Caco-2 (cell line): ENCODE data around the gene TRIO. TPM values are rescaled to one million over a fixed set of nuclear protein-coding genes. Genes with fewer than 3 reads are reported as not detected.

Source experiments
- BruUV-seq: library from RNA; stranded (reverse); fragments of 400-500 nt; replicated peaks from 2 replicates; lab custom pipeline; 2021; lab: Mats Ljungman, UMichigan
- CTCF ChIA-PET: fragments of 300-600 bp; sonication (Branson Sonifier 250); formaldehyde crosslinking; loops from one replicate; lab custom pipeline; 2022; ENCODE audit warnings: antibody characterized with exemption; lab: Charles Lee
- POLR2A ChIA-PET: fragments of 300-600 bp; sonication (Branson Sonifier 250); formaldehyde crosslinking; loops from one replicate; lab custom pipeline; 2022; ENCODE audit warnings: antibody characterized with exemption; lab: Charles Lee
- DNase-seq, 2 experiments: peaks; one replicate each; pipeline versions ENCODE4 v3.0.0 to v3.0.0-alpha.2; 2020 to 2022
- H3K27me3 ChIP-seq: replicated peaks from 2 replicates; pipeline ENCODE4 v1.6.0; 2011; ENCODE audit warnings: low read length; ENCODE audit not compliant: control insufficient read depth, insufficient read depth
- H3K36me3 ChIP-seq: 2 replicates; pipeline ENCODE4 v1.5.1; 2011; ENCODE audit warnings: low read length; ENCODE audit not compliant: control insufficient read depth, insufficient read depth
- H3K4me1 ChIP-seq: fragments of 250-450 bp; sonication (Bioruptor Pico); 2 replicates; pipeline ENCODE4 v1.5.1; 2020; ENCODE audit warnings: mild to moderate bottlenecking
- H3K4me3 ChIP-seq: 2 replicates; pipeline ENCODE4 v1.5.1; 2011; ENCODE audit warnings: low read depth, mild to moderate bottlenecking, control low read depth, low read length
- H3K9me3 ChIP-seq: fragments of 250-450 bp; sonication (Bioruptor Pico); 2 replicates; pipeline ENCODE4 v1.5.1; 2020; ENCODE audit warnings: mild to moderate bottlenecking, moderate library complexity
- H3K27ac Mint-ChIP-seq: one replicate; pipeline ENCODE4 v1.8.0; 2022; ENCODE audit warnings: mixed read lengths; ENCODE audit not compliant: unreplicated experiment
- H3K27me3 Mint-ChIP-seq: one replicate; pipeline ENCODE4 v1.8.0; 2022; ENCODE audit warnings: mixed read lengths; ENCODE audit not compliant: insufficient read depth, unreplicated experiment
- H3K36me3 Mint-ChIP-seq: one replicate; pipeline ENCODE4 v1.8.0; 2022; ENCODE audit warnings: mild to moderate bottlenecking, mixed read lengths; ENCODE audit not compliant: insufficient read depth, unreplicated experiment
- H3K4me1 Mint-ChIP-seq: one replicate; pipeline ENCODE4 v1.8.0; 2022; ENCODE audit warnings: low read depth, mixed read lengths; ENCODE audit not compliant: unreplicated experiment
- H3K4me3 Mint-ChIP-seq: one replicate; pipeline ENCODE4 v1.8.0; 2022; ENCODE audit warnings: mild to moderate bottlenecking, moderate library complexity, mixed read lengths; ENCODE audit not compliant: unreplicated experiment
- H3K9me3 Mint-ChIP-seq: one replicate; pipeline ENCODE4 v1.8.0; 2022; ENCODE audit warnings: mixed read lengths; ENCODE audit not compliant: unreplicated experiment
- CTCF ChIP-seq, 2 experiments: fragments of 200-600 bp in 1 of 2; IDR thresholded peaks; 1 replicate in 1 of 2; 2 replicates in 1 of 2; pipeline versions ENCODE4 v1.5.1 to v1.8.0; 2011 to 2022; ENCODE audit warnings: antibody characterized with exemption in 1 of 2, control low read depth in 1 of 2, inconsistent platforms in 1 of 2, low read depth in 1 of 2, low read length in 1 of 2, mild to moderate bottlenecking in 1 of 2, moderate library complexity in 1 of 2; ENCODE audit not compliant: insufficient read depth in 1 of 2, severe bottlenecking in 1 of 2, unreplicated experiment in 1 of 2
- intact Hi-C: fragments of 100-400 bp; cut with micrococcal nuclease; formaldehyde crosslinking; loops from one replicate; pipeline ENCODE4 v1.10.0; 2022; ENCODE audit not compliant: unreplicated experiment
- total RNA-seq: library from RNA; stranded (reverse); gene quantifications from 2 replicates; pipeline ENCODE4 v1.2.3, GENCODE V29; 2022

The TRIO gene
- total RNA-seq, 1 experiment from 2014 or later = 92.0 TPM

- DNase-seq = no peak
- ChIA-PET CTCF (no interaction called here), POLR2A (no interaction called here)
- H3K4me1 ChIP-seq = peaks cover 7% of the 10 kb centered on the region; the same call in 1 of the 2 replicates
- no peaks in the 10 kb centered on the region for H3K9me3 Mint-ChIP-seq
- H3K4me3 Mint-ChIP-seq = no peak overlapping the region
- no peak overlapping the region for H3K4me3 ChIP-seq
- BruUV-seq = no TSS peak
- intact Hi-C loops = no loop called here
- peaks cover 19% of the 10 kb centered on the region for H3K4me1 Mint-ChIP-seq
- H3K27me3 Mint-ChIP-seq = no peaks in the 10 kb centered on the region
- H3K27ac Mint-ChIP-seq = no peak overlapping the region
- no peaks in the 10 kb centered on the region for H3K9me3 ChIP-seq
- H3K36me3 ChIP-seq = no peaks in the 10 kb centered on the region
- H3K36me3 Mint-ChIP-seq = no peaks in the 10 kb centered on the region
- TF ChIP-seq CTCF (IDR thresholded peaks at IDR 0.05; ENCODE audit: insufficient read depth in 1 of 2, low read depth in 1 of 2, low read length in 1 of 2, severe bottlenecking in 1 of 2, unreplicated experiment in 1 of 2) = no peak
- no peaks in the 10 kb centered on the region for H3K27me3 ChIP-seq
Observed at GRCh38 chr5:14244721-14245120, 101.6 kb downstream of the TRIO start.

- H3K9me3 Mint-ChIP-seq = no peaks in the 10 kb centered on the region
- ChIA-PET CTCF (no interaction called here), POLR2A (no interaction called here)
Observed at GRCh38 chr5:14245132-14245925, 102.2 kb downstream of the TRIO start.

More at GRCh38 chr5:14245132-14245925, 102.2 kb downstream of the TRIO start:
- H3K27me3 ChIP-seq = no peaks in the 10 kb centered on the region
- Mint-ChIP-seq H3K27ac (no peak overlapping the region), H3K27me3 (no peaks in the 10 kb centered on the region), H3K4me1 (peaks cover 19% of the 10 kb centered on the region), H3K4me3 (no peak overlapping the region), H3K36me3 (no peaks in the 10 kb centered on the region)
- H3K4me1 ChIP-seq = peaks cover 8% of the 10 kb centered on the region; the same call in 1 of the 2 replicates
- intact Hi-C loops = no loop called here
- H3K4me3 ChIP-seq = no peak overlapping the region
- no TSS peak for BruUV-seq
- no peak for TF ChIP-seq CTCF (IDR thresholded peaks at IDR 0.05; ENCODE audit: insufficient read depth in 1 of 2, low read depth in 1 of 2, low read length in 1 of 2, severe bottlenecking in 1 of 2, unreplicated experiment in 1 of 2)
- no peak for DNase-seq
- no peaks in the 10 kb centered on the region for H3K36me3 ChIP-seq
- H3K9me3 ChIP-seq = no peaks in the 10 kb centered on the region
